HG03571 (cell line): ENCODE data around the gene ATG9A.

ENCODE experiments used
- ATAC-seq: cut with Tn5 transposase; IDR thresholded peaks from one replicate; pipeline ENCODE4 v1.9.1; 2021; ENCODE audit not compliant: unreplicated experiment

The ATG9A gene

GRCh38 chr2:219252900-219253752, 23.7 kb upstream of the ATG9A start, which contains the start of gene TUBA4B:
TSS of gene TUBA4B (plus strand) at chr2:219253243. CDS start at chr2:219253408, 165 bp downstream.
- peak; percentile 5 for ATAC-seq

- ATAC-seq, result no peak
These were observed 23.1 kb upstream of the ATG9A start for GRCh38 chr2:219252570-219252899.

- ATAC-seq, result no peak
These were observed 22.6 kb upstream of the ATG9A start for GRCh38 chr2:219252084-219252483.

- no peak for ATAC-seq
These were observed 22.2 kb upstream of the ATG9A start for GRCh38 chr2:219251656-219252055.

GRCh38 chr2:219250049-219250781, 20.8 kb upstream of the ATG9A start:
- no peak for ATAC-seq

GRCh38 chr2:219249203-219249980, 20.0 kb upstream of the ATG9A start:
- ATAC-seq, result peak; percentile 45

GRCh38 chr2:219248845-219249202, 19.4 kb upstream of the ATG9A start:
- ATAC-seq, result no peak

GRCh38 chr2:219247678-219248642, 18.5 kb upstream of the ATG9A start:
- no peak for ATAC-seq

- ATAC-seq, result no peak
These were observed 17.1 kb upstream of the ATG9A start for GRCh38 chr2:219246559-219246958.

- ATAC-seq, result no peak
These were observed 16.4 kb upstream of the ATG9A start for GRCh38 chr2:219245899-219246230.

GRCh38 chr2:219245148-219245898, 15.9 kb upstream of the ATG9A start, which contains the start of the genes GLB1L and STK16:
TSS of gene GLB1L (minus strand) at chr2:219245444. CDS start at chr2:219243573, 1,871 bp downstream.
TSS of gene STK16 (plus strand) at chr2:219245479. CDS start at chr2:219246000, 521 bp downstream.
- ATAC-seq, result peak; percentile 58

GRCh38 chr2:219244789-219245147, 15.3 kb upstream of the ATG9A start:
- ATAC-seq, result no peak

- ATAC-seq, result no peak
These were observed 13.9 kb upstream of the ATG9A start for GRCh38 chr2:219243291-219243761.

GRCh38 chr2:219234331-219234730, 4.9 kb upstream of the ATG9A start:
- ATAC-seq, result no peak

GRCh38 chr2:219230059-219230540, 664 bp upstream of the ATG9A start:
- ATAC-seq, result no peak

- no peak for ATAC-seq
These were observed 528 bp downstream of the ATG9A start for GRCh38 chr2:219228911-219229304.

GRCh38 chr2:219228041-219228910, 1.2 kb downstream of the ATG9A start:
- no peak for ATAC-seq

GRCh38 chr2:219225350-219225749, 4.1 kb downstream of the ATG9A start:
- ATAC-seq, result no peak
